Prostate gland (tissue), 2 donors: Measurements from ENCODE around the gene CDKN1A. TPM values are rescaled to one million over a fixed set of nuclear protein-coding genes. Genes with fewer than 3 reads are reported as not detected.

ENCODE experiments used
- DNase-seq: peaks from one replicate; pipeline ENCODE4 v3.0.0-alpha.2; 2019; ENCODE audit warnings: low spot score
- H3K27ac ChIP-seq, 2 donors: fragments of 200-600 bp; sonication (generic); 2 replicates each; pipeline ENCODE4 v1.5.1; 2017 to 2019
- H3K27me3 ChIP-seq: fragments of 200-600 bp; sonication (generic); replicated peaks from 2 replicates; pipeline ENCODE4 v1.5.1; 2019; ENCODE audit not compliant: insufficient read depth
- H3K36me3 ChIP-seq, 2 donors: fragments of 200-600 bp; sonication (generic); 1 replicate in 1 of 2; 2 replicates in 1 of 2; pipeline versions ENCODE4 v1.5.1 to v1.8.1; 2017 to 2019
- H3K4me1 ChIP-seq: fragments of 200-600 bp; sonication (generic); replicated peaks from 2 replicates; pipeline ENCODE4 v1.5.1; 2019
- H3K4me3 ChIP-seq, 2 donors: fragments of 200-600 bp; sonication (generic); 2 replicates each; pipeline ENCODE4 v1.5.1; 2017 to 2019
- H3K9me3 ChIP-seq: fragments of 200-600 bp; sonication (generic); 2 replicates; pipeline ENCODE4 v1.5.1; 2017
- CTCF ChIP-seq, 4 experiments: fragments of 200-600 bp in 2 of 4; fragments of 450-650 bp in 2 of 4; sonication (generic) in 2 of 4; IDR thresholded peaks; 1 replicate in 3 of 4; 2 replicates in 1 of 4; pipeline ENCODE4 v1.5.1; 2016 to 2019; ENCODE audit warnings: antibody characterized with exemption in 4 of 4, mild to moderate bottlenecking in 2 of 4, moderate library complexity in 2 of 4
- POLR2A ChIP-seq: fragments of 450-650 bp; IDR thresholded peaks from one replicate; pipeline ENCODE4 v1.6.1; 2016; ENCODE audit warnings: antibody characterized with exemption, mild to moderate bottlenecking
- POLR2AphosphoS5 ChIP-seq: sonication (generic); formaldehyde crosslinking; IDR thresholded peaks from one replicate; pipeline ENCODE4 v1.6.1; 2017; ENCODE audit warnings: antibody characterized with exemption
- WGBS: methylation state at CpG from one replicate; pipeline ENCODE4 v1.1.5; 2018; 5-methylcytosine and 5-hydroxymethylcytosine counted together
- intact Hi-C: fragments of 100-400 bp; cut with DNase I; formaldehyde crosslinking; loops from one replicate; pipeline ENCODE4 v1.14.2; 2022
- total RNA-seq, 2 donors: library from RNA; depleted of rRNA; stranded (reverse); fragments of >200 nt; gene quantifications; one replicate each; pipeline ENCODE4 v1.1.0, GENCODE V29; 2016

CDKN1A gene
- total RNA-seq, 2 donors from 2014 or later: 69.7 to 148 TPM

GRCh38 chr6:36638579-36638978, 39.9 kb upstream of the CDKN1A start:
- H3K9me3 ChIP-seq: no peaks in the 10 kb centered on the region
- H3K36me3 ChIP-seq: no peaks in the 10 kb centered on the region
- intact Hi-C loops: no loop called here
- TF ChIP-seq POLR2A: no peak
- no peak for TF ChIP-seq POLR2AphosphoS5
- TF ChIP-seq CTCF (IDR thresholded peaks at IDR 0.05): no peak
- WGBS: 91% methylated on average over 3 of the region's 3 CpGs
- no peak overlapping the region for H3K27ac ChIP-seq
- H3K27me3 ChIP-seq: no peaks in the 10 kb centered on the region
- no peak for DNase-seq
- no peak overlapping the region for H3K4me3 ChIP-seq
- peaks cover 15% of the 10 kb centered on the region for H3K4me1 ChIP-seq

GRCh38 chr6:36639171-36639808, 39.2 kb upstream of the CDKN1A start:
- DNase-seq: no peak
- Histone ChIP-seq H3K27me3 (no peaks in the 10 kb centered on the region), H3K9me3 (no peaks in the 10 kb centered on the region), H3K36me3 (no peaks in the 10 kb centered on the region), H3K4me1 (peaks cover 12% of the 10 kb centered on the region), H3K27ac (no peak overlapping the region), H3K4me3 (no peak overlapping the region)
- TF ChIP-seq POLR2A (no peak), CTCF (IDR thresholded peaks at IDR 0.05) (no peak), POLR2AphosphoS5 (no peak)
- intact Hi-C loops: no loop called here
- 95% methylated on average over 11 of the region's 11 CpGs for WGBS

- intact Hi-C loops: no loop called here
- no peak overlapping the region for H3K4me3 ChIP-seq
- H3K27me3 ChIP-seq: no peaks in the 10 kb centered on the region
- no peaks in the 10 kb centered on the region for H3K9me3 ChIP-seq
- peaks cover 11% of the 10 kb centered on the region for H3K4me1 ChIP-seq
- peak; percentile 69 for TF ChIP-seq POLR2AphosphoS5
- TF ChIP-seq POLR2A: no peak
- no peak overlapping the region for H3K27ac ChIP-seq
- no peak for DNase-seq
- H3K36me3 ChIP-seq: no peaks in the 10 kb centered on the region
- WGBS: 42% methylated on average over 3 of the region's 3 CpGs
These were observed 37.0 kb upstream of the CDKN1A start for GRCh38 chr6:36641543-36641942.

GRCh38 chr6:36642913-36643817, 35.3 kb upstream of the CDKN1A start:
- DNase-seq: peak; percentile 82
- no peaks in the 10 kb centered on the region for H3K36me3 ChIP-seq
- intact Hi-C loops: no loop called here
- TF ChIP-seq CTCF (IDR thresholded peaks at IDR 0.05): no peak
- peak; percentile 26 for TF ChIP-seq POLR2AphosphoS5
- TF ChIP-seq POLR2A: no peak
- no peak overlapping the region for H3K4me3 ChIP-seq
- H3K4me1 ChIP-seq: peaks cover 11% of the 10 kb centered on the region
- WGBS: 43% methylated on average over 8 of the region's 8 CpGs
- no peaks in the 10 kb centered on the region for H3K9me3 ChIP-seq
- H3K27ac ChIP-seq: peak overlapping the region in 1 of 2 donors; percentile 3
- H3K27me3 ChIP-seq: no peaks in the 10 kb centered on the region

- intact Hi-C loops: no loop called here
- Histone ChIP-seq H3K9me3 (no peaks in the 10 kb centered on the region), H3K4me3 (no peak overlapping the region), H3K27me3 (no peaks in the 10 kb centered on the region), H3K4me1 (peaks cover 11% of the 10 kb centered on the region), H3K36me3 (no peaks in the 10 kb centered on the region), H3K27ac (no peak overlapping the region)
- TF ChIP-seq POLR2AphosphoS5 (no peak), POLR2A (no peak), CTCF (IDR thresholded peaks at IDR 0.05) (no peak)
- WGBS: 89% methylated on average over 4 of the region's 4 CpGs
- DNase-seq: no peak
These were observed 34.5 kb upstream of the CDKN1A start for GRCh38 chr6:36643977-36644376.
